Stimulated activated CD4-positive, alpha-beta T cell treated with anti-CD3 and anti-CD28 coated beads, Interleukin-4, amount 100 ng/mL, for 48 hours (primary cell): ENCODE data around the gene RPS27.
A peak's percentile ranks its signal among the peaks of the same experiment; 100 is the strongest.

Source experiments
- DNase-seq, 2 donors: peaks; one replicate each; pipeline ENCODE4 v3.0.0-alpha.2; 2020; ENCODE audit warnings: low read depth in 2 of 2

Gene RPS27

GRCh38 chr1:153990468-153991150 is at the start of gene RPS27:
TSS of gene RPS27 (plus strand) at chr1:153990762. CDS start at chr1:153990797, 35 bp downstream.
- DNase-seq = peak; percentile 58 to 79

GRCh38 chr1:153941826-153942725 is 48.5 kb upstream of the RPS27 start:
- no peak for DNase-seq

GRCh38 chr1:153942766-153943549 is 47.6 kb upstream of the RPS27 start:
- no peak for DNase-seq

- no peak for DNase-seq
These were observed 46.3 kb upstream of the RPS27 start for GRCh38 chr1:153944005-153944826.

GRCh38 chr1:153944827-153945117 is 45.8 kb upstream of the RPS27 start:
- no peak for DNase-seq

- DNase-seq = peak; percentile 60 to 62
These were observed 45.3 kb upstream of the RPS27 start for GRCh38 chr1:153945131-153945794.

- DNase-seq = peak; percentile 63 to 67
These were observed 44.6 kb upstream of the RPS27 start for GRCh38 chr1:153945795-153946621.

- peak; percentile 64 to 73 for DNase-seq
These were observed 43.8 kb upstream of the RPS27 start, which contains the start of gene DENND4B for GRCh38 chr1:153946622-153947241. TSS of gene DENND4B (minus strand) at chr1:153946718. CDS start at chr1:153944374, 2,344 bp downstream.

- DNase-seq = no peak
These were observed 39.4 kb upstream of the RPS27 start for GRCh38 chr1:153951183-153951582.

GRCh38 chr1:153951801-153952200 is 38.8 kb upstream of the RPS27 start:
- no peak for DNase-seq

GRCh38 chr1:153953859-153954365 is 36.6 kb upstream of the RPS27 start:
- DNase-seq = no peak

- DNase-seq = no peak
These were observed 35.7 kb upstream of the RPS27 start for GRCh38 chr1:153954826-153955225.

GRCh38 chr1:153956997-153957715 is 33.4 kb upstream of the RPS27 start:
- DNase-seq = no peak

GRCh38 chr1:153957744-153958110 is 32.8 kb upstream of the RPS27 start:
- peak in 1 of 2 donors; percentile 9 for DNase-seq

- peak; percentile 96 to 98 for DNase-seq
These were observed 32.2 kb upstream of the RPS27 start, which contains the start of gene CRTC2 for GRCh38 chr1:153958111-153958960. TSS of gene CRTC2 (minus strand) at chr1:153958612. CDS start at chr1:153958497, 115 bp downstream.

- DNase-seq = no peak
These were observed 31.7 kb upstream of the RPS27 start for GRCh38 chr1:153958961-153959260.

GRCh38 chr1:153959454-153959853 is 31.1 kb upstream of the RPS27 start:
- no peak for DNase-seq

GRCh38 chr1:153960206-153960605 is 30.4 kb upstream of the RPS27 start:
- no peak for DNase-seq
